Testis (tissue), 2 donors: Measurements from ENCODE around the gene BECN2.

Source experiments
- POLR2A ChIP-seq: fragments of 450-650 bp; IDR thresholded peaks from one replicate; pipeline ENCODE4 v1.6.1; 2017; ENCODE audit warnings: antibody characterized with exemption, mild to moderate bottlenecking, moderate library complexity
- TF ChIP-seq, protein P1 (sequence below), 3 experiments: fragments of 450-650 bp in 2 of 3; fragments of 200-600 bp in 1 of 3; sonication (generic) in 1 of 3; IDR thresholded peaks; one replicate each; pipeline ENCODE4 v1.5.1; 2016 to 2019; ENCODE audit warnings: antibody characterized with exemption in 3 of 3, mild to moderate bottlenecking in 2 of 3, moderate library complexity in 1 of 3

DNA sequence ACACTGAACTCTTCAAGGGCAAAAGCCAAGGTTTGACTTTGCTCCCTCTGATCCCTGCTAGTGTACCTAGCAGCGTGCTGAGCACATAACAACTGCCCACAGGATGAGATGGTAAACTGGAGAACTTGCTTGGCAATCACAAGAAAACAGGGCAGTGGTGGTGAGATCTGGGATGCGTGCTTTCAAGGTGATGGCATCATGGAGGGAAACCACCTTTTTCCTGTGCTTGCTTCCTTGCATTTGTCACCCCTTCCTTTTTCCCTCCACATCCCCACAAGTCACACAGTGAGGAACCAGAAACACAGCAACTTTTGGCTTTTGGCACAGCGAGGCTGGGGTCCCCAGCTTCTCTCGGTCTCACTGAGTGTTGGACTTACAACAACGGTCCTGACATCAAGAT is 31.4 kb upstream of the BECN2 start:
- TF ChIP-seq, protein P1, sequence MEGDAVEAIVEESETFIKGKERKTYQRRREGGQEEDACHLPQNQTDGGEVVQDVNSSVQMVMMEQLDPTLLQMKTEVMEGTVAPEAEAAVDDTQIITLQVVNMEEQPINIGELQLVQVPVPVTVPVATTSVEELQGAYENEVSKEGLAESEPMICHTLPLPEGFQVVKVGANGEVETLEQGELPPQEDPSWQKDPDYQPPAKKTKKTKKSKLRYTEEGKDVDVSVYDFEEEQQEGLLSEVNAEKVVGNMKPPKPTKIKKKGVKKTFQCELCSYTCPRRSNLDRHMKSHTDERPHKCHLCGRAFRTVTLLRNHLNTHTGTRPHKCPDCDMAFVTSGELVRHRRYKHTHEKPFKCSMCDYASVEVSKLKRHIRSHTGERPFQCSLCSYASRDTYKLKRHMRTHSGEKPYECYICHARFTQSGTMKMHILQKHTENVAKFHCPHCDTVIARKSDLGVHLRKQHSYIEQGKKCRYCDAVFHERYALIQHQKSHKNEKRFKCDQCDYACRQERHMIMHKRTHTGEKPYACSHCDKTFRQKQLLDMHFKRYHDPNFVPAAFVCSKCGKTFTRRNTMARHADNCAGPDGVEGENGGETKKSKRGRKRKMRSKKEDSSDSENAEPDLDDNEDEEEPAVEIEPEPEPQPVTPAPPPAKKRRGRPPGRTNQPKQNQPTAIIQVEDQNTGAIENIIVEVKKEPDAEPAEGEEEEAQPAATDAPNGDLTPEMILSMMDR (IDR thresholded peaks at IDR 0.05): no peak
- no peak for TF ChIP-seq POLR2A
